ENCODE measurements around the gene PTPRD.

The PTPRD gene

GRCh38 chr9:8757881-8758280 is 1854.9 kb downstream of the PTPRD start:
- no peak for TF ChIP-seq SIN3A (IDR thresholded peaks at IDR 0.05; ENCODE audit: borderline replicate concordance, insufficient read depth, low read length)
- no peak for TF ChIP-seq TAF1 (IDR thresholded peaks at IDR 0.05; ENCODE audit: borderline replicate concordance, insufficient read depth, low read length)
- no peak for TF ChIP-seq FOXP2 (optimal IDR thresholded peaks at IDR 0.05; ENCODE audit: borderline replicate concordance, extremely low read depth, extremely low read length, insufficient read depth)
- TF ChIP-seq POLR2AphosphoS5 (IDR thresholded peaks at IDR 0.05; ENCODE audit: low read depth, low read length): no peak
- TF ChIP-seq, protein P1, sequence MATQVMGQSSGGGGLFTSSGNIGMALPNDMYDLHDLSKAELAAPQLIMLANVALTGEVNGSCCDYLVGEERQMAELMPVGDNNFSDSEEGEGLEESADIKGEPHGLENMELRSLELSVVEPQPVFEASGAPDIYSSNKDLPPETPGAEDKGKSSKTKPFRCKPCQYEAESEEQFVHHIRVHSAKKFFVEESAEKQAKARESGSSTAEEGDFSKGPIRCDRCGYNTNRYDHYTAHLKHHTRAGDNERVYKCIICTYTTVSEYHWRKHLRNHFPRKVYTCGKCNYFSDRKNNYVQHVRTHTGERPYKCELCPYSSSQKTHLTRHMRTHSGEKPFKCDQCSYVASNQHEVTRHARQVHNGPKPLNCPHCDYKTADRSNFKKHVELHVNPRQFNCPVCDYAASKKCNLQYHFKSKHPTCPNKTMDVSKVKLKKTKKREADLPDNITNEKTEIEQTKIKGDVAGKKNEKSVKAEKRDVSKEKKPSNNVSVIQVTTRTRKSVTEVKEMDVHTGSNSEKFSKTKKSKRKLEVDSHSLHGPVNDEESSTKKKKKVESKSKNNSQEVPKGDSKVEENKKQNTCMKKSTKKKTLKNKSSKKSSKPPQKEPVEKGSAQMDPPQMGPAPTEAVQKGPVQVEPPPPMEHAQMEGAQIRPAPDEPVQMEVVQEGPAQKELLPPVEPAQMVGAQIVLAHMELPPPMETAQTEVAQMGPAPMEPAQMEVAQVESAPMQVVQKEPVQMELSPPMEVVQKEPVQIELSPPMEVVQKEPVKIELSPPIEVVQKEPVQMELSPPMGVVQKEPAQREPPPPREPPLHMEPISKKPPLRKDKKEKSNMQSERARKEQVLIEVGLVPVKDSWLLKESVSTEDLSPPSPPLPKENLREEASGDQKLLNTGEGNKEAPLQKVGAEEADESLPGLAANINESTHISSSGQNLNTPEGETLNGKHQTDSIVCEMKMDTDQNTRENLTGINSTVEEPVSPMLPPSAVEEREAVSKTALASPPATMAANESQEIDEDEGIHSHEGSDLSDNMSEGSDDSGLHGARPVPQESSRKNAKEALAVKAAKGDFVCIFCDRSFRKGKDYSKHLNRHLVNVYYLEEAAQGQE (IDR thresholded peaks at IDR 0.05; ENCODE audit: insufficient read depth in 1 of 2, low read depth in 2 of 2, low read length in 2 of 2): no peak

- TF ChIP-seq FOXP2 (optimal IDR thresholded peaks at IDR 0.05; ENCODE audit: borderline replicate concordance, extremely low read depth, extremely low read length, insufficient read depth): no peak
Observed at GRCh38 chr9:8754751-8755150, 1858.1 kb downstream of the PTPRD start.

DNA sequence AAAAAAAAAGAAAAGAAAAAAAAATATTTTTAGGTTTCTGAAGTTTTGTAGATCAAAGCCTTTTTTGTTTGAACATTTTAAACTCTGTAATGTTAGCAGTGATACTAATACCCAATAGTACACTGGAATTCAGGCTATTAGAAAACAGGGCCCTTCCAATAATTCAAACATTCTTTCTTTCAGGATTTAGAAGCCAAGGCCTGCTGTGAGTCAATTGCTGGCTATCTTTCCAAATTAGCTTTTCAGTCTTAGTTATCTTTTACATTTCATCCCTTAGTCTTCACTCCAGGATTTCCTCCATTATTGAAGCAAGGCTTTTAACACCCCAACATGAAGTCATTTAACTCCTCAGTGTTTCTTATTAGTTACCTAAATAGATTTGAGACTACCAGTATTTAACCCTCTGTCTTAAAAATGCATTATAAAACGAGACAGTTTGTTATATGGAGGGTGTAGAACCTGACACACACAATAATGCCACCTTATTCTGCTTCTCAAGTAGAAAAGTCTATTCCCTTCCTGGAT is 1861.3 kb downstream of the PTPRD start:
- TF ChIP-seq, protein P1 (IDR thresholded peaks at IDR 0.05; ENCODE audit: insufficient read depth in 1 of 2, low read depth in 2 of 2, low read length in 2 of 2): no peak
- no peak for TF ChIP-seq POLR2AphosphoS5 (IDR thresholded peaks at IDR 0.05; ENCODE audit: low read depth, low read length)
- TF ChIP-seq TAF1 (IDR thresholded peaks at IDR 0.05; ENCODE audit: borderline replicate concordance, insufficient read depth, low read length): no peak
- TF ChIP-seq FOXP2 (optimal IDR thresholded peaks at IDR 0.05; ENCODE audit: borderline replicate concordance, extremely low read depth, extremely low read length, insufficient read depth): no peak
- TF ChIP-seq SIN3A (IDR thresholded peaks at IDR 0.05; ENCODE audit: borderline replicate concordance, insufficient read depth, low read length): no peak

DNA sequence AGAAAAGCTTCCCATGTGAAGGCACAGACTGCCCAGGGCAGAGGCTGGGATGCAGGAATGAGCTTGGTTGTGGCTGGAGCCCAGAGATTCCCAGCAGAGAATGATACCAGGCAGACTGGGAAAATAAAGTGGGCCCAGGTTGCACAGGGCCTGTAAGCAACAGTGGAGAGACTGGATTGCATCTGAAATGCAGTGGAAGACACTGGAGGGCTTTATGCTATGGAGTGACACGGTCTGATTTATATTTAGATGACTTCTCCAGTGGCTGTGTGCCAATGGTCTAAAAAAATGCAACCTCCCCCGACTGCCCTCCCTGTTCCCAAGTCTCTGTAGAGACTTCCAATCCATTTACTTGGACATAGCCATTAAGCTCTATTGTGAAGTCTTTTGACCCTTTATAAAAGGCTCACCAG is 1862.2 kb downstream of the PTPRD start:
- TF ChIP-seq FOXP2 (optimal IDR thresholded peaks at IDR 0.05; ENCODE audit: borderline replicate concordance, extremely low read depth, extremely low read length, insufficient read depth) (no peak), TAF1 (IDR thresholded peaks at IDR 0.05; ENCODE audit: borderline replicate concordance, insufficient read depth, low read length) (no peak), SIN3A (IDR thresholded peaks at IDR 0.05; ENCODE audit: borderline replicate concordance, insufficient read depth, low read length) (no peak), POLR2AphosphoS5 (IDR thresholded peaks at IDR 0.05; ENCODE audit: low read depth, low read length) (no peak)
- TF ChIP-seq, protein P1 (IDR thresholded peaks at IDR 0.05; ENCODE audit: insufficient read depth in 1 of 2, low read depth in 2 of 2, low read length in 2 of 2): no peak

DNA sequence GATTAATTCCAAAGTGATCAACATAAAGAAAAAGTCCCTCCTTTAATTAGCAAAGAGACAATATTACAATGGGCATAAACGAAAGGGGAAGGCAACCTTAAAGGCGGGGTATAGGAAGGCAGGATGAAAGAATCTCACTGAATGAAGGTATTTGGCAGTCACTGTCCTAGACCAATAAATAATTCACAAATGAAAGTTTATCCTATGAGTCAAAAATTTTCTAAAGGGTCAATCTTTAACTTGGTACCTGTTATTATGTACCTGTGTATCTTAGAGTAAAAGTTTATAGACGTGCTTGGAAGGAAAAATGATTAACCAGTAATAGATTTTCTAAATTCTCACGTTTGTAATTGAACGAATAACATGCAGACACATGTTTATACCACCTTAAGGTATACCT is 1867.5 kb downstream of the PTPRD start:
- TF ChIP-seq SIN3A (IDR thresholded peaks at IDR 0.05; ENCODE audit: borderline replicate concordance, insufficient read depth, low read length): no peak
- no peak for TF ChIP-seq TAF1 (IDR thresholded peaks at IDR 0.05; ENCODE audit: borderline replicate concordance, insufficient read depth, low read length)
- TF ChIP-seq POLR2AphosphoS5 (IDR thresholded peaks at IDR 0.05; ENCODE audit: low read depth, low read length): no peak
- TF ChIP-seq FOXP2 (optimal IDR thresholded peaks at IDR 0.05; ENCODE audit: borderline replicate concordance, extremely low read depth, extremely low read length, insufficient read depth): no peak
- TF ChIP-seq, protein P1 (IDR thresholded peaks at IDR 0.05; ENCODE audit: insufficient read depth in 1 of 2, low read depth in 2 of 2, low read length in 2 of 2): no peak

All from PFSK-1 (cell line).